Loucy (cell line): ENCODE results near the gene ADGRD1.
"Not testable (repeated sequence)": the region's sequence is repeated elsewhere in the genome, so short reads cannot be mapped to it uniquely, and the experiment has no call there.

Source experiments
- H2AFZ ChIP-seq: fragments of 200-600 bp; sonication (generic); 2 replicates; pipeline ENCODE4 v1.6.0; 2016; ENCODE audit warnings: antibody characterized with exemption, mild to moderate bottlenecking, low read length, moderate library complexity
- H3F3A ChIP-seq: fragments of 200-600 bp; 2 replicates; pipeline ENCODE4 v1.6.0; 2016; ENCODE audit warnings: antibody characterized with exemption, low read depth, mild to moderate bottlenecking
- H3K27me3 ChIP-seq: fragments of 200-600 bp; sonication (generic); 2 replicates; pipeline ENCODE4 v1.6.1; 2014; ENCODE audit warnings: low read length, mild to moderate bottlenecking; ENCODE audit not compliant: insufficient read depth, poor library complexity, severe bottlenecking
- H3K36me3 ChIP-seq: fragments of 200-600 bp; sonication (generic); 2 replicates; pipeline ENCODE4 v1.6.1; 2016; ENCODE audit warnings: low read length; ENCODE audit not compliant: insufficient read depth
- H3K4me1 ChIP-seq: fragments of 200-600 bp; sonication (generic); 2 replicates; pipeline ENCODE4 v1.5.1; 2014; ENCODE audit warnings: low read length, mild to moderate bottlenecking; ENCODE audit not compliant: insufficient read depth, poor library complexity, severe bottlenecking
- H3K4me2 ChIP-seq: fragments of 200-600 bp; sonication (generic); 2 replicates; pipeline ENCODE4 v1.6.0; 2014; ENCODE audit warnings: antibody characterized with exemption, low read length, low read depth, mild to moderate bottlenecking; ENCODE audit not compliant: poor library complexity, severe bottlenecking
- H3K4me3 ChIP-seq: fragments of 200-600 bp; sonication (generic); 2 replicates; pipeline ENCODE4 v1.5.1; 2014; ENCODE audit warnings: low read length, mild to moderate bottlenecking, mixed read lengths; ENCODE audit not compliant: poor library complexity, severe bottlenecking
- H3K79me2 ChIP-seq: fragments of 200-600 bp; sonication (generic); 2 replicates; pipeline ENCODE4 v1.6.1; 2014; ENCODE audit warnings: low read length; ENCODE audit not compliant: insufficient read depth
- H3K9ac ChIP-seq: fragments of 200-600 bp; sonication (generic); 2 replicates; pipeline ENCODE4 v1.6.0; 2014; ENCODE audit warnings: mild to moderate bottlenecking, low read depth, low read length, moderate library complexity; ENCODE audit not compliant: poor library complexity, severe bottlenecking
- H3K9me2 ChIP-seq: fragments of 200-600 bp; sonication (generic); replicated peaks from 2 replicates; pipeline ENCODE4 v1.6.1; 2016; ENCODE audit warnings: low read depth, low read length, mixed read lengths
- H3K9me3 ChIP-seq: fragments of 200-600 bp; sonication (generic); 2 replicates; pipeline ENCODE4 v1.6.1; 2014; ENCODE audit warnings: mild to moderate bottlenecking, antibody characterized with exemption, low read length, low read depth; ENCODE audit not compliant: insufficient read depth
- H4K20me1 ChIP-seq: fragments of 200-600 bp; sonication (generic); 2 replicates; pipeline ENCODE4 v1.6.0; 2014; ENCODE audit warnings: antibody characterized with exemption, low read length, mild to moderate bottlenecking; ENCODE audit not compliant: insufficient read depth, poor library complexity, severe bottlenecking
- EZH2phosphoT487 ChIP-seq: fragments of 200-600 bp; IDR thresholded peaks from 2 replicates; pipeline ENCODE4 v1.6.1; 2018; ENCODE audit warnings: antibody characterized with exemption, mild to moderate bottlenecking, moderate library complexity, borderline replicate concordance
- TF ChIP-seq, protein P1 (sequence below): fragments of 200-600 bp; sonication (generic); conservative IDR thresholded peaks from 2 replicates; pipeline ENCODE4 v1.5.1; 2014; ENCODE audit warnings: mild to moderate bottlenecking, antibody characterized with exemption, low read length

The ADGRD1 gene

DNA sequence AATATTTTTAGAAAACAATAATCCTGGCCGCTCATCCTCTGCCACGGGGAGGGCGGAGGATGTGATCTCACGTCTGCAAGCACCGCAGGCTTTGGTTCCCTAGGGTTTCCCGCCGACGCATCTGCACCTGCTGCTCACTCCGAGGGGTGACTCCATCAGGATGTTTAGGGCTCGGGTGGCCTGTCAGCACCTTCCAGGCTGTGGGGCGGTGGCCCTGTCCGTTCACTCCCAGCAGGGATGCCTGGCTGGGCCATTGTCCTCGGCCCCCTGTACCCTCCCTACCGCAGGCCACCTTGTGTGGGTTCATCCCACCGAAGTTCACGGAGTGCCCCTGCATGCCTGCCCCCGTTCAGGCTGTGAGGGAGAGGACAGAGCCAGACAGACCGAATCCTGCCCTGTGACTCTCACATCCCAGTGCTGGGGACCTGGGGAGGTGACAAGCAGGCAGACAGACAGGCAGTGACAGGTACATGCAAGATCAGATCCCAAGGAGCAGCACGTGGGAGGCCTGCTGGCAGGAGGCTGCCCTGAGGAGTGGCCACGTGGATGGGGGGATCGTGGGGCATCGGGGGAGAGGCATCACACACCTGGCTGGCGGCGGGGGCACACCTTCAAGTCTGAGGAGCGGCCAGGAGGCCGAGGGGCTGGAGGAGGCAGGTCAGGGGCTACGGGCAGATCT, 112.6 kb downstream of the ADGRD1 start:
- Histone ChIP-seq H3K4me3 (no peak overlapping the region), H3K9me2 (no peaks in the 10 kb centered on the region), H3F3A (no peaks in the 10 kb centered on the region), H3K27me3 (no peaks in the 10 kb centered on the region), H3K79me2 (no peaks in the 10 kb centered on the region), H3K9ac (no peak overlapping the region), H2AFZ (no peak overlapping the region), H3K4me2 (no peak overlapping the region), H3K4me1 (no peaks in the 10 kb centered on the region), H3K36me3 (no peaks in the 10 kb centered on the region), H3K9me3 (no peaks in the 10 kb centered on the region), H4K20me1 (no peaks in the 10 kb centered on the region)
- no peak for TF ChIP-seq EZH2phosphoT487
- TF ChIP-seq, protein P1, sequence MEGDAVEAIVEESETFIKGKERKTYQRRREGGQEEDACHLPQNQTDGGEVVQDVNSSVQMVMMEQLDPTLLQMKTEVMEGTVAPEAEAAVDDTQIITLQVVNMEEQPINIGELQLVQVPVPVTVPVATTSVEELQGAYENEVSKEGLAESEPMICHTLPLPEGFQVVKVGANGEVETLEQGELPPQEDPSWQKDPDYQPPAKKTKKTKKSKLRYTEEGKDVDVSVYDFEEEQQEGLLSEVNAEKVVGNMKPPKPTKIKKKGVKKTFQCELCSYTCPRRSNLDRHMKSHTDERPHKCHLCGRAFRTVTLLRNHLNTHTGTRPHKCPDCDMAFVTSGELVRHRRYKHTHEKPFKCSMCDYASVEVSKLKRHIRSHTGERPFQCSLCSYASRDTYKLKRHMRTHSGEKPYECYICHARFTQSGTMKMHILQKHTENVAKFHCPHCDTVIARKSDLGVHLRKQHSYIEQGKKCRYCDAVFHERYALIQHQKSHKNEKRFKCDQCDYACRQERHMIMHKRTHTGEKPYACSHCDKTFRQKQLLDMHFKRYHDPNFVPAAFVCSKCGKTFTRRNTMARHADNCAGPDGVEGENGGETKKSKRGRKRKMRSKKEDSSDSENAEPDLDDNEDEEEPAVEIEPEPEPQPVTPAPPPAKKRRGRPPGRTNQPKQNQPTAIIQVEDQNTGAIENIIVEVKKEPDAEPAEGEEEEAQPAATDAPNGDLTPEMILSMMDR: no peak

- no peak overlapping the region for H2AFZ ChIP-seq
- no peak overlapping the region for H3K9ac ChIP-seq
- H3K79me2 ChIP-seq: no peaks in the 10 kb centered on the region
- no peaks in the 10 kb centered on the region for H4K20me1 ChIP-seq
- H3K36me3 ChIP-seq: no peaks in the 10 kb centered on the region
- H3K27me3 ChIP-seq: no peaks in the 10 kb centered on the region
- H3K9me3 ChIP-seq: no peaks in the 10 kb centered on the region
- H3F3A ChIP-seq: no peaks in the 10 kb centered on the region
- no peak overlapping the region for H3K4me2 ChIP-seq
- TF ChIP-seq, protein P1: no peak
- no peak for TF ChIP-seq EZH2phosphoT487
- H3K4me3 ChIP-seq: no peak overlapping the region
- no peaks in the 10 kb centered on the region for H3K9me2 ChIP-seq
- no peaks in the 10 kb centered on the region for H3K4me1 ChIP-seq
These were observed 113.3 kb downstream of the ADGRD1 start for GRCh38 chr12:131066886-131067490.

DNA sequence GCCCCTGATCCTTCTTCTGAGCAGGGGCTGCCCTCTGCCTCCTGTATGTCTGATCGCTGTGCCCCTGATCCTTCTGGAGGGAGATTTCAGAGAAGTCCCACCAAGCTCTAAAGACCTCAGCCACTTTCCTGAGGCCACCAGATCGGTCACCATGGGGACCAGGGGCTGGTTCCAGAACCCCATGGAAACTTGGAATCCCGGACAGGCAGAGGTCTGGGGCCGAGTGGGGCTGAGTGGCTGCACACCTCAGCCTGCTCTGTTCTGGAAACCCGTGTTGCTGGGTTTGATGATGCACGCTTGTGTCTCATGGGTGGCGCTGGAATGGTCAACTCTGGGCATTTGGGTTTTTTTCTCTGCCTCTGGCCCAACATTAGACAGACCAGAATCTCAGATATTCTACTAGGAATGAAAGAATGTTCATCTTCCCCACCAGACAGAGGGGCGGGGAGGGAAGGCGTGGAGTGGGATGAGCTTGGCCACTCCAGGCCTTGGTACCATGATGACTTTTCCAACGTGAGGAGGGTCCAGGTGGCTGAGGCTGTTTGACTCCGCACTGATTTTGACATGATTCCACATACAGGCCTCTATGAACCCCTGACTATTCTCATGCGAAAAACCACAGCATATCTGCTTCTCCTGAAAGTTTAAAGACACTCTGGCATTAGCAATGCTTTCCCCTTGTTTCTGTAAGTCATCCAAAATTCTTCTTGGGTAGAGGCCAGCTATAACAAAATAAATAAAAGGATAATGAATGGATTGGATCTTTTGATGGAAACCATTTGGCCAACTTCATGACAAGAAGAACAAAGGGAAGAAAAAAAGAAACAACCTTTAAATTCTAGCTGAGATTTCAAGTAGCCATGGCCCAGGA, 114.5 kb downstream of the ADGRD1 start:
- Histone ChIP-seq H3K9ac (no peak overlapping the region), H3K9me3 (no peaks in the 10 kb centered on the region; the same call in 1 of the 2 replicates), H3K27me3 (no peaks in the 10 kb centered on the region), H3K9me2 (no peaks in the 10 kb centered on the region), H4K20me1 (no peaks in the 10 kb centered on the region), H3K4me1 (no peaks in the 10 kb centered on the region), H3K36me3 (no peaks in the 10 kb centered on the region), H3F3A (no peaks in the 10 kb centered on the region), H3K4me2 (no peak overlapping the region), H3K4me3 (no peak overlapping the region), H3K79me2 (no peaks in the 10 kb centered on the region), H2AFZ (no peak overlapping the region)
- no peak for TF ChIP-seq EZH2phosphoT487
- TF ChIP-seq, protein P1: no peak

GRCh38 chr12:131068926-131069720, 115.4 kb downstream of the ADGRD1 start:
- not testable (repeated sequence) for H3K4me1 ChIP-seq, H3K9me3 ChIP-seq, H3K4me3 ChIP-seq, H2AFZ ChIP-seq, H3K79me2 ChIP-seq, H3K9me2 ChIP-seq, H3K27me3 ChIP-seq, H3F3A ChIP-seq, H3K9ac ChIP-seq, H3K4me2 ChIP-seq, H3K36me3 ChIP-seq, H4K20me1 ChIP-seq
